HG03280 (cell line): ENCODE data around the gene MEIS1.

Experiments
- ATAC-seq: cut with Tn5 transposase; IDR thresholded peaks from one replicate; pipeline ENCODE4 v1.9.1; 2021; ENCODE audit warnings: mild to moderate bottlenecking, moderate library complexity; ENCODE audit not compliant: unreplicated experiment

The MEIS1 gene

DNA sequence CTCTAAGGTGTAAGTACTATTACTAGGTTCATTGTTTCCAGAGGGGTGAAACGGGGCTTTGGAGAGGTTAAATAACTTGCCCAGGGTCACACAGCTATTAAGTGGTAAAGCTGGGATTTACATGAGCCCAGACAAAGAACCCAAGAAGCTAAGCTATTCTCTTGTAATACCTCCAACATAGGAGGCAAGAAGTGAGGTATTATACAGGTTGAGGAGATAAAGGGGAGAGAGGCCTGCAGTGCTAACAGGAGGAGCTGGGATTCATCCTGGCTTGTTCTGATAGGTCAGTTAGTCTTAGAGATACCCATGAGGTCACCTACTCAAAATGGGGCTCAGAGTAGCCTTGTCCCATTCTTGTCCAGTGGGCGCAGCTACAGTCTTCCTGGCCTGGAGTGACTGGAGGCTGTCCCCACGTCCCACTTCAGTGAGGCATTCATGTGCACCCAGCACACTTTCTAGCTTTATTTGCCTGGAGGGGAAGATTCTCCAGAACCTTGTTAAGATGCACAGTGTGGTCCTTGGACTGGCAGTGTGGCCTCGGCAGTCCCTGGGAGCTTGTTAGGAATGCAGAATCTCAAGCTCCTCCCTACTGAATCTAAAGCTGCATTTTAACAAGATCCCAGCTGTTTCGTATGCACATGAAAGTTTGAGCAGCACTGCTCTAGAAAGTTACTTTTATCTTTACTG is 63.5 kb downstream of the MEIS1 start:
- no peak for ATAC-seq

DNA sequence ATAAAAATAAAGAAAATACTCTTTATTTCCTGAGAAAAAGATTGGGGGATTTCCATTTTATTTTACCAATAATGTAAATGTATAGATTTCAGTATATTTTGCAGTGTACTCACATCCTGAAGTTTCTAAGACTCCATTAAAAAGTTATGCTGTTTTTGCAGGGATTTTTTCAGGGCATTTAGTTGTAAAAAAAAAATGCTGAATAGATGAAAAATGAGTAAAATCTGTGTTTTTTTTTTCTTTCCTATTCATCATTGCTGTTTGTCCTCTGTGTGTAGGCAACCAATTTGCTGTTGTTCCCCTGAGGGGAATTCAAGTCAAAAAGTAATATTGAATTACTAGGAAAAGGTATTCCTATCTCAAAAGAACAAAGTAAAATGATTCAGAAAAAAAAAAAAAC is 66.3 kb downstream of the MEIS1 start:
- ATAC-seq = no peak

DNA sequence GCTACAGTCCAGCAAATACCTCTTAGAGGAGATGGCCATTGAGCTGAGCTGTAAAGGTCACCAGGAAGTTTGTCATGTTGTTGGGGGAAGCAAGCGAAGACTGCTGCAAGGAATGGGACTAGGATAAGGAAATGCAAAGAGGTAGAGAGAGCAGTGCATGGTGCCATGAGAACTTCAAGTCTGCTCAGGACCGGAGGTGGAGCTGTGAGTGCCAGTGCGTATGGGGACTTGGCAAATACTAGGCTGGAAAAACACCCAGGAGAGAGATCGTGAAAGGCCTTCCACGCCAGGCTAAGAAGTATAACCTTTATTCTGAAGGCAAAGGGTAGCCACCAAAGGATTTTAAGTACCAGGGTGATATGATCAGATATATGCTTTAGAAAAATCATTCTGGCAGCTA is 71.3 kb downstream of the MEIS1 start:
- ATAC-seq = no peak

DNA sequence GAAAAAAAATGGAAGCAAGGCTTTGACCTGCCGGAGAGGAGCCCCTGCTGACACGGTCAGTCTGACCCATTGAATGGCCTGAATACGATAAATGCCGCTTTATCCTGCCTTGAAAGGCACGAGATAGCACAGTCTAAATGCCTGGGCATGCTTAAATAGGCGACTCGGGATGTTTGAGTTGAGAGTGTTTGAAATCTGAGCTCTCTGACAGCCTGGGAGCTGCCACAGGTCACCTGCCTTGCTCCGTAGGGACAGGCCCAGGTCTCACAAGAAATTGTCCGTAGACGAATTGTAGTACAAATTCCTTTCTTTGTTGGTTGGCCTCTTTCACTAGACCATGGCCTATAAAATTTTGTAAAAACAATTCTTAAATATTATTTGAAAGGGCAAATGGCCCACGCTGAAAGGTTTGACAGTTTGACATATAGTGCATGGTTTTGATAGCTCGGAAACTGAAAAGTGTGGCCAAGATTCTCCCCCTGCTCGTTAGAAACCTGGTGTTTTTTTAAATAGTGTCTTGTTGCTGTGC is 72.8 kb downstream of the MEIS1 start:
- no peak for ATAC-seq

DNA sequence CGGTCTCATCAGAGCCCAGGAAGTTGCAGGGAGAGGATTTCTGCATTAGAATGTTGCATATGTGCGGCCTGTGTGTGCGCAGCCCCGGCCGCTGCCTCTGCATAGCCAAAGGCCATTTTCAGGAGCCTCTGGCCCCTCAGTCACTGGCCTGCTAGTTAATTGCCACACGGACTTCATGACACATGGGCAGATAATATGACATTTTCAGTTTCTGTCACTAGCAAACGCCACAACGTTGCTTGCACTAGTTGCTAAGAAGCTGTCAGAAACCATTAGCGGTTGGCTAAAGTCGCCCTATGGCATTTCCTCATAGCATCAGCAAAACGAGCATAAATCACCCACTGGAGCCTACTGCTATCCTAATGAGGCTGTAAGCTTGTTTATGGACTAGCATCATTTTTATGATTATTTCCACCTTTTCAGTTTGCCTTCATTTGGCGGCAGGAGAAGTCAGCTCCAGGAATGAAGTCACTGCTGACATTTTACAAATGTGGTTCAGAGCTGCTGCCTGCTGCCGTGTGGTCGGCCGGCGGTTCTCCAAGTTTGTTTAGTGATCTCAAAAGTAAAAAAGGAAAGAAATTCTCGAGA is 73.7 kb downstream of the MEIS1 start:
- no peak for ATAC-seq

DNA sequence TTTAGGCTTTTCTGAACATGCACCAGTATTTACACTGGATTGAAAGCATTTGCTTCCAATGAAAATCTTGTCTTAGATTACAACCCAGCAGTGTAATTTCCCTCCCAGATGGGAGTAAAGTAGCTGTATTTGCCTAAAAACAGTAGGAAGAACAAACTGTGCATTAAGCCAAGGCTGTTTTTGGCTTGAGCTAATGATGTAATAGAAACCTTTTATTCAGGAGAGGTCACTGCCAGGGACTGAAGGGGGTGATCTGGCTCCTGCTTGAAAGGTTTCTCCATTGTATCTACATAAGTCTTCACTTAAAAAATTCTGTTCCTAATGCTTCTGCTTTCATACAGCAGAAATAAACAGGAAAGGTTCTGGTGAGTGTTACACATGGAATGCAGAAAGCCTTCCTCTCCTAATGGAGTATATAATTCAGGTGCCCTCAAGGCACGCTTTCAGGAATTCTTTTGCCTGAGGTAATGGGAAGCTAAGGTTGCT is 74.4 kb downstream of the MEIS1 start:
- ATAC-seq = no peak

DNA sequence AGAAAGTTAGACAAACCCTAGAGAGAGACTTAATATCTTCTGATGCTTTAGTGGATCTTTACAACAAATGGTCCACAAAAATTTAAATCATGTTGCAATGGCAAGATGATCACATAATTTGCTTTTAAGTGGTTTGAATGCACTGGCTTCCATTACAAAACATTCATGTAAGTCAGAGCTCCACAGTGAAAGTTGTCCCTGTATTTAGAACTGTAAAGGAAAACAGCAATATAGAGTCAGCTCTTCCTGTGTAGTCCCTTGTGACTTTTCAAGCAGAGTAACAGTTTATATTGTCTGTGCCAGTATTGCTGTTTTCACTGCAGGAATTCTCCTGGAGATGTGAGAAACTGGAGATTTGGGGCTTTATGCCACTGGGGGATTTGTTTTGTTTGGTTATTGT is 77.7 kb downstream of the MEIS1 start:
- no peak for ATAC-seq

DNA sequence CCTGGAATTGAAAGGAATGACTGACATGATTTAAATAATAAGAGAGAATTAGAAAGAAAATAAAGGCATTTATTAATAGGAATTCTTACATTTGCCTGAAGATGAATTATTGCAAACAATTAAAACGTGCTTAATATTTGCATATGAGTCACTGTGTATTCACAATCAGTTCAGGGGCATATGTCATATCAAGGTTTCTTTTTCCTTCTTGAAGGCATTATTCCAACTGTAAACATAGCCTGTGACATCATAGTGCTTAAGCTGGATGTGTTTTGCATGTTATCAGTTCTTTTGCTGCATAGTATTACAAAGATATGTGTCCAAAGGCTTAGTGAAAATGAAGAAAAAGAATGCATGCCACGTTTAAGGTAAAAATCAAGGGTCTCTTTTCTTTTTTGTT is 80.8 kb downstream of the MEIS1 start:
- no peak for ATAC-seq

DNA sequence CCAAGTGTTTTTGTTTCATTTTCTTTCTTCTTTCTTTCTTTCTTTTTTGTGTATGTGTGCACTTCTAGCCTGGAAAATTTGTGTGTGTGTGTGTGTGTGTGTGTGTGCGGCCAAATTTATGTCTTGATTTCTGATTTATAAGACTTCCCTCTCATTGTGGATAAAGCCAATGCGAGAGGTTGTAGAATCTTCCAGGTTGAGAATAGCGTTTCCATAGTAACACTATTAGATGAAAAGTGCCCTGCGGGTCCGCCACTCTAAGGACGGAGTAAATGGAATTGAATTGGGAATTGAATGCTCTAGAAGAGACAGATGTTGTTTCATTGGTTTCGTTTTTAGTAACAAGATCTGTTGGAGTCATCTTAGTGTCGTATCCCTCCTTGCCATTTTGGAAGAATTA is 81.6 kb downstream of the MEIS1 start:
- ATAC-seq = no peak

DNA sequence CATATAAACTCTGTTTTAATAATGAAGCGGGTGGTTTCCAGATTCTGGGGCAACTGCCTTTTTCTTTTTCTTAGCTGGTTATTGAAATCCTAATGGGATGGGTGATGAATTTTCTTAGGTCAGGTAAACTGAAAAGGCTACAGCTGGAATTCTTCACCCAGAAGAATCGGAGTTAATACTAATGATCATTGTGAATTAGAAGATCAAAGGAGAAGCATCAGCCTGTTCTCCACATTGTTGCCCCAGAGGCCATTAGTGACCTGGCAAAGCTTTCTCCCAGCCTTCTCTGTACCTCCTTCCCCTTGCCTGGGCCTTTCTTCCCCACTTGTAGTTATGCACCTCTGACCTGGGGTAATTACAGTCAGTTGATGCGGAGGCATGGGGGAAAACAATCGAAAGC is 82.8 kb downstream of the MEIS1 start:
- no peak for ATAC-seq

DNA sequence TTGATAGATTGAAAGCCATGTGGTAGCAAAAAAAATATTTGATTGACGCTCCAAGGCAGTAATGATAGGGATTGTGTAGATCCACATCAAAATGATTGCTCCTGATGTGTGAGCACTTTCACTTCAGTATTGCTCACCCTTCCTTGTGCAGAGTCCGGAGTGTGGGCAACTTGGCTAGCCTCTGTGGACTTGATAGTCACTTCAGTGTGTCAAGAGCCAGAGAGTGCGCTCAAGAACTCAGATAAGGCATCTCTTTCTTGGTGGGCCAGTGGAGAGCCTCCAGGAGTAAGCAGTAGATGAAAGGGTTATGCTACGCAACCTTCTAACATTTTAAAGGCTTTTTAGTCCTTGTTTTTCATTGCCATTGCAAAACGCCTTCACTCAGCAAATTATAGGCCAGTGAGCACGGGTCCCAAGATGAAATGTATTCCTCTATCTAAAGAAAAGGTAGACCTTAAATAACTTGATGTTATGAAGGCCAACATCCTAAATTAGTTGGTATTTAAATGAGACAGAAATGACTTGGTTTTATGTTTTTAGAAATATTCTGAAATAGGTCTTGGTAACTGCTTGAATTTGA is 84.4 kb downstream of the MEIS1 start:
- no peak for ATAC-seq

DNA sequence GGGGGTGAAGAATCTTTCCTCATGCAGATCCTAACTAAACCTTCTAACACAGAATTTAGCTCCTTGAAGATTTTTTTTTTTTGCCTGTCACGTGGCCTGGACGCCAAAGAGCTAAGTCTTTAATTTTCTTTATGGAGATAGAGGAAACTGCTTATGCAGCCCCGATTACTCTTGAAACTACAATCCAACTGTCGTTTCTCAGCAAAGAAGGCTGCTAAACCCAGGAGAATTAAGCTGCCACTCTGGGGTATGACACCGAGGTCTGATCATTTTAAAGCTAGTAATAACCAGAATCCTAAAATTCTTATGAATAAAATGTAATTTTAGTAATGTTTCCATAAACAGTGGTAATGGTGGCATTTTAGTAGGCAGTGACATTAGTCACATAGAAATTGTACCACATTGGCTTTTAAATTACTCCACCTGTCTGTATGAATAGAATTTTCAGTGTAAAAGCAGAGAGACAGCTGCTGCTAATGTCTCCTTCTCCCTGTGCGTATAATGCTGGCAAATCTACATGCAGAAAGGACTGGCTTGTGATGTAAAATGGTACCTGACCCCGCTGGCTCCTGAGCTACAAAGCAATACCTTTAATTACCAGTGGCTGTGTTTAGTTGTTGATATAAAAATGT is 86.5 kb downstream of the MEIS1 start:
- ATAC-seq = no peak

DNA sequence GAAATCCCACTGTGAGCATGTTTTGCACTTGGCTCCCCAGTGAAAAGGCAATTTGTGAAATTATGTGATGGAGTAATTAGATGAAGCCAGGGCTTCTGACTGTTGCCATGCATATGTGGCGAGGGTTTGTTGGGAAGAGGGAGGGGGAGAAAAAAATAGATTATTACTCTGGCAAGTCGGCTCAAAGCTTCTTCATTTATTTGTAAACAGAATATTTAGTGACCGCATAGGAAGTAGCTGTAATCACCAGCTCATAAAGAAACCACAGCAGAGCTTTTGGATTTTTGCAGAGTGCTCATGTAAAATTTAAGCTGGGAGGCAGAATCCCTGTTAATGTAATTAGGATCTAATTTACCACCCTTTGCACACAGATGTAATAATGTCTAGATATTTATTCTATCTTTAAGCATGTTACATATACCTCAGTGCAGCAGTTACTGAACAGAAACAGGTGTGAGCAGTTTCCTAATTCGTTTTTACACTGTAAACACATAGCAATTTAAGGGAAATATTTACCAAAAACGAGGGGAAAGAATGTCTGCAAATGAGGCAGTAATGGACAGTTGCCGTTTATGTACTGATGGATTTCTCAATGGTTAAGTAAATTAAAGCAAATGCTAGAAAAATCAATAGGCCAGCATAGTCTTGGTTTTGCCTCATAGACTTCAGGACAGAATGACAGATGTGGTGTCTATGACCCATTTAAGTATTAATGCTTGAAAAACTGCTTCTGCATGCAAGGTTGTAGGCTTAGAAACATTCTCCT is 87.9 kb downstream of the MEIS1 start:
- no peak for ATAC-seq

DNA sequence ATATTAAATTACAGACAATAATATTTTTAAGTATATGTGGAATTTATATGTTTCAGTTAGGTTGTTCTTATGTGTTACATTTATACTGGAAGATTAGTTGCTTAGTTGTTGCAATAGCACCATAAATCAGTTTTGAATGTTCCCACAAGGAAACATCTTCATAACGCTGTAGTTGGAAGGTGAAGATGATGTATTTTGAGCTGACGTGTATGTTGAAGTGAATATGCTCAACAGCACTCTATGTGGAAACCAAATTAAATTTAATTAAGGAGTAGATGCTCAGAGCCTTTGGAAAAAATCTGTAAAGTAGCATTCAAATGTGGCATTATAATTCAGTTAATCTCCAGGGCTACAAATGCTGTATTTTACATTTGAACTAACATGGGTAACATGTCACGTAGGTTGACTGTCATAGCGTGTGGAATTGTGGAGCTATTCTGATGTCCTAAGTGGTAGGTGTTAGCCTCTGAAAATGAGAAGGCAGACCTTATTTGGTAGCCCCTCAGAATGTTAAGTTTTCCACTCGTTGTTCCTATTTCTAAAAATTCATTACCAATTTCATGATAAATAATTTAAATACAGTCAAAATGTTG is 88.5 kb downstream of the MEIS1 start:
- ATAC-seq = no peak

DNA sequence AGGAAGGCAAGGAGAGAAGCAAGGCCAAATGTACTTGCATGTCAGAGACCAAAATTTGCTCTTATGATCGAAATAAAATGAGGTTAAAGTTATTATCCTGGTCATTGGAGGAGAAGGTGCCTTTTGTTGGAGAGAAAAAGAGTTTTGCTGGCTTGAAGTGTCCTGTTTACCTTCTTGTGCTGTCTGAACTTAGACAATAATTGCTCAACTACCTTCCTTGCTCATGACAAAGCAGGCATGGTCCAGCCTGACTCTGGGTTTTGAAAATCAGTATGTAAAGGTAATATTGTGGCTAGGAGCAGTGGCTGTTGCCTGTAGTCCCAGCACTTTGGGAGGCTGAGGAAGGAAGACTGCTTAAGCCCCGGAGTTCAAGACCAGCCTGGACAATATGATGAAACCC is 89.1 kb downstream of the MEIS1 start:
- no peak for ATAC-seq

DNA sequence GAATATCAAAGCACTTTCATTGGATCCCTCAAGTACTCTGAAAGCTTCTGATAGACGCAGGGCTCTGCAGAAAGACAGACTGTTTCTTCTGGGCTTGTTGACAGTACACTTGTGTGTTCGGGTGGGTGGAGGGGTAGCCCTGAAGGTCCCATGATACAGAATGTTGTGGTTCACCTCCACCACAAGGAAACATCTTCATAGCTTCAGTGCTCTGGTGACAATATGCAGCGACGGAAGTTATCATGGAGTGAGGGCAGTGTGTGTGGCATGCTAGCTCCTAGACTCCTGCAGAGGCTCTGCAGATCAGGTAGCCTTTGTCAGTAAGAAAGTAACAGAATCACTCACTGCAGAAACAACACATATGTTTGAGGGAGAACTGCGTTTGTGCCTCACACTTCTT is 90.7 kb downstream of the MEIS1 start:
- no peak for ATAC-seq

DNA sequence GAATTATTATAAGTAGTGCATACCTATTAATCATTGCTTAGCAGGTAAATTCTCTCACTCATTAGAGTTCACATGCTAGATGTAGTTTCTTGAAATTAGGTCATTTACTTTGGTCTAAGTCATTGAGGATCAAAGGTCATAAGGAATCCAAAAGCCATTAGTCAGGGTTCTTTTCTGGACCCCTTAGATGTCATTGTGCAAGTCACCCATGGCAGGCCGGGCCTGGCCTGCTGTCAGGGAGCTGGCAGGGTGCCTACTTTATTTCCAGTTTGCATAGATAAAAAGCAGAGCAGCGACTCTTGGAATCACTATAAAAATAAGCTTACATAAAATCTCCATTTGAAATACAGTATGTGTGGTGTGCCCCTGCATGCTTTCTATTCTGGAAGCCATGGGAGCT is 91.3 kb downstream of the MEIS1 start:
- no peak for ATAC-seq

DNA sequence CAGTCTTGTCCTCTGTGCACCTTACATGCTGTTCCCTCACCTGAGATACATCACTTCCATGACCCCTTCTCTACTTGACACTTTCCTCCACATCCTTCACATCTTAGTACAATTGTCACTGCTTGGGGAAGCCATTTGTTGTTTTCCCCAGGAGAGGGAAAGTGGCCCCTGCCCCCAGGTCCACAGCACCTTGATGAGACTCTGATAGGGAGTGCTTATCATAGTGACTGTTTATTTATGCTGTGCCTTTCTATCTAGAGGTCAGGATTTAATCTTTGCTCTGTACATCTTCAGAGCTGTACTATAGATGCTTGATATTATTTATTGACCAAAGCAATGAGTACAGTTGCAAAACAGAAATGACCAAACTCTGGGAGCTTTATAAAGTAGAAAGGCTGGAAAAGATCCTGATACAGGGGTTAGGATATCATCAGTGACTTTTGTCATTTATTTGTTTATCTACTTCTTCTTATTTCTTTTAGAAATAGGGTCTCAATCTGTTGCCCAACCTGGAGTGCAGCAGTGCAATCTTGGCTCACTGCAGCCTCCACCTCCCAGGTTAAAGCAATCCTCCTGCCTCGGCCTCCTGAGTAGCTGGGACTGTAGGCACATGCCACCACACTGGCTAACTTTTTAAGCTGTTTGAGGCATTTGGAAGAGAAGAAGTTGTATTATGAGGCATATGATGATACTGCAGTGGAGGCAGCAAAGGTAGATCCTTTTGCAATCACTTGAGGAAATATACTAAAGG is 94.2 kb downstream of the MEIS1 start:
- ATAC-seq = no peak

DNA sequence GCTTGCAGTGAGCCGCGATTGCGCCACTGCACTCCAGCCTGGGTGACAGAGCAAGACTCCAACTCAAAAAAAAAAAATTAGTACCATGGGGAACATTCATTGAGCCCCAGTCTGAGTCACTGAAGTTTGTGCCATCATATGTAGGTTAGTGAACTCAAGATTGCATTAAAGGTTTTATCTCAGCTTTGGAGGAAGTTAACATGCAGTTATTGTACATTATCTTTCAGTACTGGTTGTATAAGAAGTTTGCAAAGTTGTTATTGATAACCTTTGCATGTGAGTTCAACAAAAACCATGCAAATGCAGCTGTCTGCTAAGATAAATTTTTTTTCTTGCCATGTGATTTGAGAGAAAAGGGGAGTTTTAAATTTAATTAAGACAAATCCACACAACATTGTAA is 95.7 kb downstream of the MEIS1 start:
- no peak for ATAC-seq

DNA sequence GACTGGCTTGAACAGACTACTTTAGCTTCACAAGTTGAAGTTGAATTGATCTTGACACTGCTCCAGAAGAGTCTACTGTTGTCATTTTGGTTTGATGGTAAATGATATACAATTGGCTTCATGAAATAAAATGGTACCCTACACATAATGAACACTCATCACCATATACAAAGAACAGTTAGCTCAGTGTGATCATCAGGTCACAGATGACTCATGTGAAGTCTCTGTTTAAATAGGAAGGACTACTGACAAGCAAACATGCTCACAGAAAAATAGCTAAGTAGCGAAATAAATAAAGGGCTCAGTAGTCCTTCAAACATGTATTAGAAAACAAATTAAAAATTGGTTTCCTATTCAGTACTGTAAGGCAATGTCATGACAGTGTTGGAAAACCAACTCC is 96.2 kb downstream of the MEIS1 start:
- ATAC-seq = no peak
